ENCODE measurements around the gene ELMOD2. TPM values are rescaled to one million over a fixed set of nuclear protein-coding genes. Genes with fewer than 3 reads are reported as not detected.
"Not testable (repeated sequence)": the region's sequence is repeated elsewhere in the genome, so short reads cannot be mapped to it uniquely, and the experiment has no call there.

The ELMOD2 gene
- polyA plus RNA-seq (ENCODE audit: insufficient read length in 4 of 4): 10 to 100 TPM; 39.0 to 49.8 (median 49.2) TPM

DNA sequence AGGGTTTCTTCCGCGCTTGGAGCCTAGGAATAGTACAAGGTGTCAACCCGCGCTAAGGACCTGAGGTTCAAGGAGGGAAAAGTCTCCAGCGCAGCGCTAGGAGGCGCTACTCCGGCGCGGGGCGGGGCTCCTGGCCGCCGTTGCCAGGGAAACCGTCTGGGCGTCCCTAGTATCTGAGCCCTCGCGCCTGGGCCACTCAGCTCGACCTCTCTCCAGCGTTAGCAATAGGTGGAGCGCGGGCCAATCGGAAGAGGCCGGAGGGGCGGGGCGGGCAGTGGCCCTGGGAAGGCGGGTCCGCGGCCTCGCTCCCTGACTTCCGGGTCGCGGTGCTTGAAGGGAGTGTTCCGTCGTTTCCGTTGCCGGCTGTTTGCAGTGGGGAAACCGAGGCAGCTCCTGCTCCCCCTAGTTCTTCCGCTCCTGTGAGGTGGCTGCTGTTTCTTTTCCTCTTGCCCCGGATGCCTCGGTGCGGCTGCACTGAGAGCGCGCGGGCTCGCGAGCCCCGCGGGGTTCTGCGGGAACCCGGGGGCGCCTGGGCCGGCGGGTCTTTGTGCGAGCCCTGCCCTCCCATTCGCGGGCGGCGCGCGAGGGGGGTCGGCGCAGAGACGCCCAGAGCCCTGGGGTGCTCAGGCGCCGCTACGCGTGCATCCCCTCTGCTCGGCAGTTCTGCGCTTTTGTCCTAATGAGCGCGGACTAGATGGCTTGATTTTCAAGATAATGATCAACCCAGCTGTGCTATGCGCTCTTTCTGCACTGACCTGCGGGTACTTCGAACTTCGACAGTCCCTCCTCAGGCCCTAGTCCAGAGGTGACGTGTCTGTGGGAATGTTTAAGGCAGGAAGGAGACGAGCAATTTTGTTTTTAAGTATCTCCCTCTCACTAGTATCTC is at the start of gene ELMOD2:
Gene ELMOD2, plus strand, starts transcription at position 312 of the 886 bp plus-strand sequence. CDS start 1,261 bp downstream, outside the sequence.
- peak; percentile 91 to 94 (median 93) for DNase-seq (ENCODE audit: low read depth in 4 of 4, low spot score in 3 of 4)

- DNase-seq (ENCODE audit: low read depth in 4 of 4, low spot score in 3 of 4): no peak
Measured at GRCh38 chr4:140483445-140483844, 40.5 kb upstream of the ELMOD2 start.

DNA sequence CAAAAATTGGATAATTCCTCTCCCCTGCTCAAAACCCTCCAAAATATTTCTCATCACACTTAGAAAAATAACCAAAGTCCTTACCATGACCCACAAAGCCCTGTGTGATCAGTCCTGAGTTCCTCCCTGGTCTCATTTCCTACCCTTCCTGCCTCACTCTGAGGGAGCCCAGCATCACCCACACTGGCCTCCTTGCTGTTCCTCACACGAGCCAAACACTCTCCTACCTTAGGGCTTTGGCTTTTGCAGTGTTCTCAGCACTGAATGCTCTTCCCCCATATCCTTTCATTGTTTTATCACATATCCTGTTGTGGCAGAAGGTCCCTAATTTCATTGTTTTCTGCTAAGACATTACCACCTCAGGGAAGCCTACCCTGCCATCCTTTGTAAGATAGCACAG is 38.0 kb upstream of the ELMOD2 start:
- DNase-seq (ENCODE audit: low read depth in 4 of 4, low spot score in 3 of 4): no peak

DNA sequence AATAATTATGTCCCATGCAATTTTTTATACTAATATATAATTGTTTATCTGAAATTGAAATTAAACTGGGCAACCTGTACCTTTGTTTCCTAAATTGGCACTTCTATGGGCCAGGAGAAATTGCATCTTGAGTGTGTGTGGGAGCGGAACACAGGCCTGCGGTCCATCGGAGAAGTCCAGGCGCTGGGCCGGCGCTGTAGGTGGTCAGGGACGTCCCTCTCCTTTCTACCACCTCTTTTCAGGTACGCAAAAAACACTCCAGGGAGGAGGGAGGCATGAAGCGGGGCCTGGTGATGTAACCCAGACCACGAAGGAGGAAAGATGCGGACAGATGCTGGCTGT is 26.6 kb upstream of the ELMOD2 start:
- DNase-seq (ENCODE audit: low read depth in 4 of 4, low spot score in 3 of 4): no peak

- peak in 2 of 4 donors; percentile 3 to 6 for DNase-seq (ENCODE audit: low read depth in 4 of 4, low spot score in 3 of 4)
Measured at GRCh38 chr4:140497747-140498636, 26.0 kb upstream of the ELMOD2 start, which contains the start of gene MGAT4D. Gene MGAT4D (minus strand): TSS chr4:140498293. CDS start chr4:140498222, 71 bp downstream.

DNA sequence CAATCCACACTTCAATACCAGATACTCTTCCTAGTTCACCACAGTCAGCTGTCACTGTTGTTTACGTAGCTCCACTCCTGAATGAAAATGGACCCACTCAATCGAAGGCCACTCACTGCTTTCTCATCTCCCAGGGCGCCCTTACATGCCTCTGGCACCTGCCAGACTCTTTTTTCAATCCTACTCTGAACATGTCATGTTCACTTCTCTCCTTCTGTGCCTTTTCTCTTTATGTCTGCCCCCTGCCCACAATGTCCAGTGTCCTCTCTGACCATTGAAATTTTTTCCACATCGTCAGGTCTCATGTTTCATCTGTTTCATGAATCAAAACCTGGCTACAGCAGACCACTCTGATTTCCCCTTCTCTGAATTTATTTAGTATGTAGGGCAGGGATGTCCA is 24.6 kb upstream of the ELMOD2 start:
- no peak for DNase-seq (ENCODE audit: low read depth in 4 of 4, low spot score in 3 of 4)

GRCh38 chr4:140504261-140504660 is 19.7 kb upstream of the ELMOD2 start:
- no peak for DNase-seq (ENCODE audit: low read depth in 4 of 4, low spot score in 3 of 4)

- DNase-seq (ENCODE audit: low read depth in 4 of 4, low spot score in 3 of 4): not testable (repeated sequence)
Measured at GRCh38 chr4:140513765-140514164, 10.2 kb upstream of the ELMOD2 start.

DNA sequence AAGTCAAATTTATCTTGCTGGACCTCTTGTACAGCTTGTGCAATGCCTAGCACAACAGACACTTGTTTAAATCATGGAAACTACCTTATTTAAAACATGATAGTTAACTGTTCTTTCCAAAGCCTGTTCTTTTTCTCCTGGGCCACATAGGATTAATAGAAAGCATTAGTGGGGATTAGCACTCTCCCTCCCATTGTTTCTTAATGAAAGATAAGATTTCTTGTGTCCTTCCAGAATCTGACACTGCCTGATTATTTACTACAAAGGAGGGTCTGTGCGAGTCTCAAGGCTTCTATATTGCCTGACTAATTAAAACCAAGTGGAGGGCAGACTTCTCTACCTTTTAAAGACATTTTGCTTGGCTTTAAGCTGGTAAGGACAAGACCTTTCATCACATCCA is 8.5 kb upstream of the ELMOD2 start:
- DNase-seq (ENCODE audit: low read depth in 4 of 4, low spot score in 3 of 4): no peak

- no peak for DNase-seq (ENCODE audit: low read depth in 4 of 4, low spot score in 3 of 4)
Measured at GRCh38 chr4:140523370-140523856, 555 bp upstream of the ELMOD2 start.

- DNase-seq (ENCODE audit: low read depth in 4 of 4, low spot score in 3 of 4): no peak
Measured at GRCh38 chr4:140529434-140529833, 5.5 kb downstream of the ELMOD2 start.

- DNase-seq (ENCODE audit: low read depth in 4 of 4, low spot score in 3 of 4): no peak
Measured at GRCh38 chr4:140533951-140534480, 10.0 kb downstream of the ELMOD2 start.

GRCh38 chr4:140556372-140557085 is 32.6 kb downstream of the ELMOD2 start:
- DNase-seq (ENCODE audit: low read depth in 4 of 4, low spot score in 3 of 4): no peak

DNA sequence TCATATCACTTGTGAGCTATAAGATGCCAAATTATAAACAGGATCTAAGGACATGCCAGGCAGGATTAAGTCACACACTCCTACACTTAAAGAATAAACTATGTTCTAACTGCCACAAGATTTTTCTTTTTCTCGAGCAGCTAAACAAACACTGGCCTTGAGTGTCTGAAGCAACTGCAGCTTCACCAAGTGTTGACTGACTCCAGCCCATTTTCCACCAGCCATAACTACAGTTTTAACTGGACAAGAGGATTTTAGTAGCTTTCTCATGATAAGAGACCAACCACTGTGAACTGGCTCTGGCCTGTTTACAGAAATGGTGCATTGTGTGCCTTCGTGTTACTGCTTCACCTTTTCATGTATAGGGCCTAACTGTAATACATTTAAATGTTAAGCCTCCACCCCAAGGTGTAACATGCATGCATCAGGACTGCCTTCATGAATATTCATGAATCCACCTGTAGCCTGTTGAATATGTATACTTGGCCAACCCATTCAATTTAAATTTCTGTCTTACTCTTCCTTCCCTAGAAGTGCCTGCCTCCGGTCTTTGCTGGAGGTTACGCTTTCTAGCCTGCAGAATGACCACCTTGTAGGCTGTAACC is 34.0 kb downstream of the ELMOD2 start:
- DNase-seq (ENCODE audit: low read depth in 4 of 4, low spot score in 3 of 4): no peak

DNA sequence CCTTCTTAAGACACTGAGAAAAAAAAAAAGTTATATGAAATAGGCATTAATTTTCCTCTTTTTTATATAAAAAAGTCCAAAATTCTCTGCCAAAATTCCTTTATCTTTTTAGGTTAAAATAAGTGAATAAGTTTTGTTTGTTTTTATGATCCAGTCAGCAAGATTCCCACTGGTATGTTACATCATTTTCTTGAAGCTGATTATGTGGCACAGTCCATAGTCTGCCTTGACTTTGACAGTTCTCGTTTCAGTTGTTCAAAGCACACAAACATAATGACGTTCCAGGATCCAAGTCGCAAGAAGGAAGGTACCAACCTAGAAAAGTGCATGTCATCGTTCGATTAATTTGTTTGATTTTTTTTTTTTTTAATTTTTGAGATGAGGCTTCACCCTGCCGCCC is 35.7 kb downstream of the ELMOD2 start:
- no peak for DNase-seq (ENCODE audit: low read depth in 4 of 4, low spot score in 3 of 4)

DNA sequence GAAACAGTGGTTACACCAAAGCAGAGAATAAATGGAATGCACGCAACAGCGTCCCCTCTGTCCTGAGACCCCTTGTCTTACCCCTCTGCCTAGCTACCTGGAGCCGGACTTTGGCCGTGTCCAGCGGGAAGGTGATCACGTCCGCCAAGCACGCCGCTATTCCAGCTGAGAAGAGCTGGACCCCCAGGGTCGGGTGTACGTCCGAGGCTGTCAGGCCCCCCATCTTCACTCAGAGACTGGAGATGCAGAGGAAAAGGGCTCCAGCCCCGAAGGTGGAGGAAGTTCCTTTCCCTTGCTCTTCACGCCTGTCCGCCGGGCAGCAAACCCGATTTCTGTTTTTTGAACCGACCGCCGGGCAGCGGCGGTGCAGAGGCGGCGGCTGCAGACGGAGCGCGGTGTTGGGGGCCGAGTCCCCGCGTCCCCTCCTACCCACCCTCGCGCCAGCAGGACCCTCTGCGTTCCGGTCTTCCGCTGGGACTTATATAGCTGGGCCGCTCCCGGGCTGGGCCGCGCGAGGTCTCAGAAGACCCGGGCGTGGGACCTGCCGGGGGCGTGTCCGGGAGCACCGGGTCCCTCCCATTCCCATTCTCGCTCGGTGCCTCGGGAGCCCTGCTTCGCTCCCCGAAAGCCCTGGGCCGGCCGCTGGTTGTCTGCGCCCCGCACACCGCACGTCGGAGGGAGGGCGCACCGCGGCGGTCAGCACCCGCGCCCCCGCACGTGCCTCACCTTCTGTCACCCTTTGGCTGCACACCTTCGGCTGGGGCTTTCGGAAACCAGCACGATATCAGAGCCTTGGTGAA is 44.7 kb downstream of the ELMOD2 start, which contains the start of gene UCP1:
Gene UCP1, minus strand, starts transcription at position 455 of the 800 bp plus-strand sequence. Its CDS starts 232 bp downstream, at position 223.
- DNase-seq (ENCODE audit: low read depth in 4 of 4, low spot score in 3 of 4): peak in 1 of 4 donors; percentile 24

DNA sequence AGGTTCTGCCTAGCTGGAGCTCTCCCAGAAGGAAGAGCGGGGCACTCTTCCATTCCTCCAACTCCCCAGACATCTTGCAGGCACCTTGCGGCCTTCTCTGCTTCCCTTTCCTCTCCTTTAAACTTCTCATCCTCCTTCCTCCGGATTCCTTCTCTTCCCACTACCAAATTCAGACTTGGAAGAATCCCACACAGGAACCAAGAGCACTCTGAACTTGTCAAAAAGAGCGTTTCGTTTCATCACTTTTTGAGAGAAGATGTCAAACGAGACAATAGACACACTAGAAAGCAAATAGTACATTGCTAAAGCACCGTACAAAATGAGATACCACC is 45.3 kb downstream of the ELMOD2 start:
- DNase-seq (ENCODE audit: low read depth in 4 of 4, low spot score in 3 of 4): no peak

DNA sequence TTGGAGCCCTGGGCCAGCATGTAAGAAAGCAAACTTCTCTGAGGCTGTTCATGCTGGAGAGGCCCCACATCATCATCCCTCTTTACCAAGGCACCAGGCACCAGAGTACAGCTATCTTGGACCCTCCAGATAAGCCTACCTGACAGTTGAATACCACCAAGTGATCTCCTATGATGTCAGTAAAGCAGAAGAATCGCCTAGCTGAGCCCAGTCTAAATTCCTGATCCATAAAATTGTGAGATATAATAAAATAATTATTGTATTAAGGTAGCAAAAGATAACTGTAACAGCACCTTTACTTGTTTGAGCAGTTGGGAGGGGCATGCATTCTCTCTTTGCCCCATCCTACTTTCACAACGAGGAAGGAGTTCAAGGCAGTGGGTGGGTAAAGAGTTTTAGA is 47.7 kb downstream of the ELMOD2 start:
- DNase-seq (ENCODE audit: low read depth in 4 of 4, low spot score in 3 of 4): no peak

DNA sequence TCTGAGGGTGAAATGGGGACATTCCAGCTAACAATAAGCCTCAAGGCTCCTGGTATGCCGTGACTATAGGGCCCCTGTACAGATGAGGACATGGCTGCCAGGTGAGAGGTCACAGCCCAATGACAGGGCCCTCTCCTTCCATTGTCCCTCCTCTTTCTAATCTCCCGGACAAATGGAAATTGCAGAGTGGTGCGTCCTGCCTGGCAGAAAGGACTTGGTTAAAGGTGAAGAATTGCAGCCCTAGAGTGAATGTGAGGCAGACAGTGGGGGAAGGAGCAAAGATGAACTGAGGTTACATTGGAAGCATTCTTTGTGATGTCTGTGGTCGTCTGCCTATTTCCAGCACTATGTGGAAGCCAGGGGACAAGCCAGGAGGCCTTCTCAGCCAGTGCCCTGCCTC is 51.5 kb downstream of the ELMOD2 start:
- no peak for DNase-seq (ENCODE audit: low read depth in 4 of 4, low spot score in 3 of 4)
